T follicular helper cell (primary cell): Measurements from ENCODE around the gene ZSWIM6.
"Not testable (repeated sequence)": the region's sequence is repeated elsewhere in the genome, so short reads cannot be mapped to it uniquely, and the experiment has no call there.

Experiments
- DNase-seq: peaks from one replicate; pipeline ENCODE4 v3.0.0-alpha.2; 2020; ENCODE audit warnings: low read depth

Gene ZSWIM6

DNA sequence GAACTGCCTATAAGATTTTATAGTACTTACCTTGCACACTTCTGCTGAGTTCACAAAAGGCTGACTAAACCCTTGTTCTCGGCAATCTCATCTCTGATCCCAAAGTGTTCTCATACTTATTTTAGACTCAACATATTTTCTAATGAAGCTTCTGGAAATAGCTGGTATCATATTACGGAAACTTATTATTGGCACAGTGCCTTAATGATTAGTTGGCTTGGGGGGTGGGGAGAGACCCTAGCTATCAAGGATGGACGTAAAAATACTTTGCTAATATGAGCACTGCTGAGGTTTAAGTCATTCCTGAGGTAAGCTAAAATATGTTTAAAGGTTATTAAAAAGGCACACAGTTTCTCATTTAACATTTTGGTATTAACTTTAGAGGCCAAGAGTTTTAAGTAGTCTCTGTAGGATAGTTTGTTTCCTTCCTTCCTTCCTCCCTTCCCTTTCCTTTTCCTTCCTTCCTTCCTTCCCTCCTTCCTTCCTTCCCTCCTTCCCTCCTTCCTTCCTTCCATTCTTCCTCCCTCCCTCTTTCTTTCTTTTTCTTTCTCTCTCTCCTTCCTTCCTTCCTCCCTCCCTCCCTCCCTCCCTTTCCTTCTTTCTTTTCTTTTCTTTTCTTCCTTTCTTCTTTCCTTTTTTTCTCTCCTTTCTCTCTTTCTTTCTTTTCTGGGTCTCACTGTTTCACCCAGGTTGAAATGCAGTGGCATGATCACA lies 31.5 kb downstream of the ZSWIM6 start:
- no peak for DNase-seq

DNA sequence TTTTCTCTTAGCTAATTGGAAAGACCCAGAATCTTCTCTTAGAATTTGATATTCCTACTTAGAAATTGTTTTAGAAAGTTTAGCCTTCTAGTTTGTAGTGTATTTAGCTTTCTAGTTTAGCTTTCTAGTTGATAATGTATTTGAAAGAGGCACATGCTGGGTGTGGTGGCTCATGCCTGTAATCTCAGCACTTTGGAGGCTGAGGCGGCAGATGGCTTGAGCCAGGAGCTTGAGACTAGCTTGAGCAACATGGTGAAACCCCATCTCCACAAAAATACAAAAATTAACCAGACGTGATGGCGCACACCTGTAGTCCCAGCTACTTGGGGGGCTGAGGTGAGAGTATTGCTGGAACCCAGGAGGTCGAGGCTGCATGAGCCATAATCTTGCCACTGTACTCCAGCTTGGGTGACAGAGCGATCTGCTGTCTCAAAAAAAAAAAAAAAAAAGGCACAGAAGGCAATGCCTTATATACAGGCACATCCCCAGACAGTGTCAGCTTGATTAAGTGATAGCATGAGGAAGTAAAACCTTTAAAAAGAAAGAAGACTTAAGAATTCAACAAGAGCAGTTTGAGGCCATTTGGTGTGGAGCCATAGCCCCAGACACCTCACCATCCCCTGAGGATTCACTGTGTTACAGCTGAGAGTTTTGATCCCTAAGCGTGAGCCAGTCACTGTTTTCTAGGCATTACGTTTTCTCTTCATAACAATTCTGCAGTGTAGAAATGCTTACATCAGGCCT lies 34.6 kb downstream of the ZSWIM6 start:
- no peak for DNase-seq

DNA sequence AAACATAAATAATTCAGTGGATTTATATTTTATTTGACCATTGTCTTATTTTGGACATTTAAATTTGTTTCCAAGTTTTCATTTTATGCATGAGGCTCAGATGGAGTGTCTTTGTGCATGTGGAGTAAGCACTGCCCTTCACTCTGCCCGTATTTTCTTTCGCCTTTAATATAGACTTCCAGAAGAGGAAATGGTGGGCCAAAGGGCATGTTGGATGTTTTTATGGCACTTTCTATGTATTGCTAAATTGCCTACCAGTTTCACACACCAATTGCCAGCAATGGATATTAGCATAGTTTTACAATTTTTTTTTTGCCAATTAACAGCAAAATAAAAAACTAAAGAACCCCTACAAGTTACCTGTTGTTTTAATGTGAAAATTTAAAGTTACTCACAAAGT lies 38.4 kb downstream of the ZSWIM6 start:
- no peak for DNase-seq

DNA sequence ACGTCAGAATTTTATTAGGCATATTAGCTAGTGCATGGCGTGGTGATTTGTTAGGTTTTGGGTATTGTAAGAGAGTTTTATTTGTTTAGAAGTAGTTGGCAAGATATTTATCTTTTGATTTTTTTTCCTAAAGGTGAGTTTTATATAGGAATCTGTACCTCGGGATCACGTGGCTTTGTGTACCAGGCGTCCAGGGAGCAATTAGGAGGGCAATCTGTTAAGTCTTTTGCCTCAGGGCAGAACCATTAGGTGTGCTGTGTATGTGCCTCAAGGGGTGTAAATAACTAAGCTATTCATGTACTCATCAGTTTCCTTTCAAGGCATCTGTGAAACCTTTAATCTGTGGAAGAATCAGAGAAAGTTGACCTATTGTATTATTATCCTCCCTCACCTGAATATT lies 39.4 kb downstream of the ZSWIM6 start:
- DNase-seq: no peak

DNA sequence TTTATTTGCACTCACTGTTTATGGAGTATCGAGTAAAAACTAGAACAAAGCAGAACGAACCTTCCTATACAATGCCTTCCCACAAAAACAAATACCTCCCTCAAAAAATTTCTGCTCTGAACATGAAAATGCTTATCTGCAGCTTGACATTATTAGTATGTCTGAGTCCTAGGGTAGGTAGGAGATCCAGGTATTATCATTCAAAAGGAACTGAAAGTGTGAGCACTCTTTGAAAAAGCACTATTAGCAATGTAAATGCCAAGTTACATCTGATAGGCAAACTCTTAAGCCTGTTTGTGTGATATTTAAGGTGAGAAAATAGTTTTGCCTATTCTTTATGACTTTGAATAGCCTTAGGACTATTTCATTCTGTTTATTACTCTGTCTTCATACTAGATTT lies 47.6 kb downstream of the ZSWIM6 start:
- no peak for DNase-seq

DNA sequence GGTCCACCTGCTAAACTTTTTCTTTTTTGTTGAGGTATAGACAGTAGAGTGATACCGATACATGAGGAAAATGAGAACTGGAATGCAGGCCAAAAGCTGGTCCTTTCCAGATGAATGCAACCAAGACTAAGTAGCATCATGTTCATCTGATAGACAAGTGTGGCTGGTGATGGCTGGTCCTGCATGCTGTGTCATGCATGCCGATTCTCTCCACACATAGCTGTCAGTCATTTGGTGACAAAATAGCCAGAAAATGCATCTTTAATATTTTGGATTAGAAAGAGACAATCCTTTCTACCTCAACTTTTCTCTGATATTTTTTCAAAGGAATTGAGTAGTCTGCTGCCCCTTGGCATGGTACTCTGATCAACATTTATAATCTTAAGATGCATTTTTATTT lies 49.9 kb downstream of the ZSWIM6 start:
- DNase-seq: no peak

DNA sequence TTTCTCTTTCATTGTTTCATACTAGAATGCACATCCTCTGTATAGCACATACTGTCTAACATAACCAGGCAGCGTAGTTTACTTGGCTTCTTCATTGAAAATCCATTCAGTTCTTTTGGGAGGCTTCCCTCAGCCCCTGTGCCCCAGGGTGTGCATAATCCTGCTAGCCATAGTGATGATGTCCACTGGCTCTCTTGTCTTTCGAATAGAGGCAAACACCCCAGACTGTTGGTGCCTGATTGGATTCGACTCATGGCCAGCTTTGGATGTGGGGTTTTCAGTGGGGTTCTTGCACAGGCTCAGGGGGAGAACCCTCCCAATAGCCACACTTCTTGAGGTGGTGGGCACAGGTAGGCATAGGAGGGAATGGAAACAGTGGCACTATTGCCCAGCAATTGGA lies 53.6 kb downstream of the ZSWIM6 start:
- no peak for DNase-seq

DNA sequence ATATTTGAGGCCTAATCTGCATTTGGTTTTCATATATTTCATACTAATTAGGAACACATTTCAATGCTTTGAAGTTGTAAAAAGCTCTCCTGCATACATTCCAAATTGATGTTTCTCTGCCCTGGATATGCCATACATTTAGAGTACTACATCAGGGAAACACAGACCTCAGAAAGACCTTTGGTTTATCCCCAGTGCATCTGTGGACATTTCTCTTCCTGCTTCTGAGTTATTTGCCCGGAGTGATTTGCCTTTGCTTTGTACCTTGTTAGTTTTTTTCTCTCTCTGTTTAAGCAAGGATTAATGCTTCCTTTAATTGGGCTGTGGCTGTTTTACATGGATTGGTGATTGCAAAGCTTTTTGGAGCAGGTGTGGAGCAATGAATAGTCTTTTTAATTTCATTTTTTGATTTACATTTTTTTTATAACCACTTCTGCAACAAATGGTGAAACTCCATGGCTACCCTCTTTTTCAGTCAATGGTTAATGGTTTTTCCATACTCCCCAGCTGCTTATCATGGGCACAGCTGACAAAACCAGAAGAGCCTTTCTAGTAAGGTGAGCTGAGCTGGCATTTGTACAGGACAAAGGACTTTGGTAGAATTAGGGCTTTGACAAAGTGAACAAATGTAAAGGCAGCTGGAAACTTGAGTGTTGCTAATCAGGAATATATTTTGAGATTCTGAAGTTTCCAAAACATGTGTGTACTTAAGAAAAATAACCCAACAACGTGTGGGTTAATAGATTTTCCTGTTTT lies 54.2 kb downstream of the ZSWIM6 start:
- DNase-seq: no peak

DNA sequence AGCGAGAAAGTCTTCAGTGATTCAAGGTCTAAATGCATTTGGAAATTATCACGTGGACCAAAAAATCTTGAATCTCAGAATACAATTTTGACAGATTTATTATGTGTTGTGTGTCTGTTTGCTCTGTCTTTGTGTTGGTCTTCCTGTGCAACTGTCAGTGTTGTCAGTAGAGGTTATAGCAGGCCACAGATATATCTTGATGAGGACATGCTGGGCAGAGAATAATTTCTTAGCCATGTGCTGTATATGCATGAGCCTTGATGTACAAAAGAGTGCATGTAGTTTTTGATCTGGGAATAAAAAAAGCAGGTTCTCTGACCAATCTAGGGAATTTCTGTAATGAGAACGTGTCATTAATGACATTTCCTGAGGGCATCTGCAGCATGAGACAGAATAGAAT lies 57.6 kb downstream of the ZSWIM6 start:
- no peak for DNase-seq

DNA sequence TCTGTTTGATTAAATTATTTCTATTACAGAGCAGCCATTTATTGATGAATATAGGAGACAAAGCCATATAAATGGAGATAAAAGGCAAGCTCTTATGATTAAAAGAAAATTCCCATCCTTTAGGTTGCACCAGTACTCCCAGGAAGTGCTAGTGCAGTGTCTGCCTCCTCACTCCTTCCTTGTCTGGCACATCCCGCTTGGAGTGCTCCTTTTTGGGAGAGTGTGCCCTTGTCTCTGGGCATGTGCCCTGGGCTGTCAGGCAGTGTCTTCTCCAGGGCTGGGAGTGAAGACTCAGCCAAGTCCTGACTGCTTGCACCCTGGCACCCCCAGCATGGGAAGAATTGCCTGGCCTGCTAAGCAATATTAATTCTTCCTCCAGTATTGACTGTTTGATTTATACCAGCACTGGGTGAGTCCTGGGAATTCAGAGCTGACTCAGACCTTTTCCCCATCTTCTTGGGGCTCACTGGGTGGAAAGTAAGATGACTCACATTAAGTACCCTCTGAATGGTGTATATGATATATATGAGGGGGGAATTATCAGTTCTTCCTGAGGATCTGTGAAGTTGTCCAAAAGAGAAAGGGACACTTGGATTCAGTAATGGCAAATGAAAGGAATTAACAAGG lies 62.1 kb downstream of the ZSWIM6 start:
- no peak for DNase-seq

DNA sequence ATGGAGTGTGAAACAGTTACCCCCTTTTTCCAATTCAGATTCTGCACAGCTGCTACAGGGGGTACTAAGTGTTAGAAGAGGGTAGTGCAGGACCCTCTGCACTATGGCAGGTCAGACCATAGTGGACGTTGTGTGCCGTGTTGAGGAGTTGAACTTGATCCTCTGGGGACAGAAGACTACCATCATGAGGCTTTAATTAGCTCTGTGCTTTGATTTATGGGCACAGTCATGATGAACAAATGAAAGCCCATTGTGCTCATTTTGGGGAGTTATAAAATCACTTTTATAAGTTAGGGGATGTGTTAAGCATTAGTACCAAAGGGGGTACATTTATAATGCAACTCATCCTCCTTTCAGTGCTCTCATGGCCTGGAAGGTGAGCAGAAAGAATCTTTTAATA lies 62.7 kb downstream of the ZSWIM6 start:
- DNase-seq: no peak

DNA sequence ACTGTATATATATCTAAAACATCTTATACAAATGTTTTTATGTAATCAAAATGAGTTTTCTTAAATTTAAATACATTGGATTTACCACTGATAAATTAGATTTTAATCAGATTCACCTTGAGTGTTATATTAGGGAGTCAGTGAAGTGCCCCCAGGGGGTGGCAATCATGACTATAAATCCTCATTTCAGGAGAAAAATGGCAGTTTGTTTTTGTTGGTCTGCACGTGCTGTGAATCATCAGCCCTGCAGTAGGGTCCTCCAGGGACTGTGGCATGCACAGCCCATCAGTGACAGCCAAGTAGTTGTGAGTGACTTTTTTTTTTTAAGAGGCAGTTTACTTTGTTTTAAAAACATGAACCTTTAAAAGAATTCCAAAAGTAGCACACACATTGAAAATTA lies 65.2 kb downstream of the ZSWIM6 start:
- DNase-seq: no peak

DNA sequence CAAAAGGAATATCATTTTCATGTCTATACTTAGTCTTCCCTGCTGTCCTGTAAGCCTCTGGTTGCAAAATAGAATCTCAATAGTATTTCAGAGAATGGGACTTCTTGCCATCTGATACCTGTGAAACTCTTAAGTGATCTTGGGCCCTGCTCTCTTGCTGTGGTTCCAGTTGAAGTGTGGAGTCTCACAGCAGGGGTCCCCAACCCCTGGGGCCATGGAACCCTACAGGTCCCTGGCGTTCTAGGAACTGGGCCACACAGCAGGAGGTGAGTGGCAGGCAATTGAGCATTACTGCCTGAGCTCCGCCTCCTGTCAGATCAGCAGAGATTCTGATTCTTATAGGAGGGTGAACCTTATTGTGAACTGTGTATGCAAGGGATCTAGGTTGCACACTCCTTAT lies 65.9 kb downstream of the ZSWIM6 start:
- DNase-seq: no peak

DNA sequence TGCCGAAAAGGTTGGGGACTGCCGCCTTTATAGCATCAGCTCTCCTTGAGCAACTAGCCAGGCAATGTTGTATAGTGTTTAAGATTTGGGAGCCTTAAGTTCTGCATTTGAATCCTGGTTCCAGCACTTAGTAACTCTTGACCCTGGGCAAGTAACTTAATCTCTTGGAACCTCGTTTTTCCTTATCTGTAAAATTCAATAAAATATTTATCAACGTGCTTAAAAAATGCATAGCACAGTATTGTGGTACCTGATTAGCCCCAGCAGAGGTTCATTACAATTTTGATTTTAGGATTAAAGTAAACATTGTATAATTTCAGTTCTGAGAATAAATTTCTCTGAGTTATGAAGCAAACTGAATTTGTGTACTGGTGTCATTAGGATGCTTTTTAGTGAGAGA lies 66.4 kb downstream of the ZSWIM6 start:
- DNase-seq: no peak

DNA sequence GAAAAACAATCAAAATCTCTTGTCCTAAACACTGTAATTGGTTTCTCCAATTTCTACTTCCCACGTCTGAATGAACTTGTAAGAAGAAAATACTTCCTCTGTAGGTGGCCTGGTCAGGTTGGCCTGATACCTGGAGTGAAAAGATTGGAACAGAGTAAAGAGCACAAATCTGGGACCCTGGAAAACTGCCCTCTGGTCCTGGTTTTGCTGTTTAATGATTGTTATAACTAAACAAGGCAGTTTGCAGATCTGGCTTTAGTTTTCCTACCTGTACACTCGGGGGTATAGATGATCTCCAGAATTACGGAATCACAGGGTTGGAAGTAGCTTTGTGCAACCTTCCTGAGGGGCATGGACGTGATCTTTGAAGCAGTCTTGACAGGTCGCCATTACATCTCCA lies 67.6 kb downstream of the ZSWIM6 start:
- no peak for DNase-seq

DNA sequence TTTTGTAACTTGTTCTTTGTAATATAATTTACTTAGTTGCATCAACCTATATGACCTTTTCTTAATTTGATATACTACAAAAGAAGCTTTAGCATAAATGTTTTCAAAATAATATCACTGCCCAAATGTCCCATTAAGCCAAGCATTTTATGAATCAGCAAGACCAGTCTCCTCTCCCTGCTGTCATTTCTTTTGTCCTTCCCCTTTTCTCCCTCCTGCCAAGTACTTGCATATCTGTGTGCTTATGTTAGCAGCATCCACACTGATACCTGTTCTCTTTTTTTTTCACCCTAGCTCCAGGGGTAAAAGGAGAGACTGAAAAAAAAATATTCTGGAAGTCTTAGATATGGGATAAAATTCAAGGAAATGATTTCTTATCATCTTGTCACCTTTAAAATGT lies 69.7 kb downstream of the ZSWIM6 start:
- no peak for DNase-seq

DNA sequence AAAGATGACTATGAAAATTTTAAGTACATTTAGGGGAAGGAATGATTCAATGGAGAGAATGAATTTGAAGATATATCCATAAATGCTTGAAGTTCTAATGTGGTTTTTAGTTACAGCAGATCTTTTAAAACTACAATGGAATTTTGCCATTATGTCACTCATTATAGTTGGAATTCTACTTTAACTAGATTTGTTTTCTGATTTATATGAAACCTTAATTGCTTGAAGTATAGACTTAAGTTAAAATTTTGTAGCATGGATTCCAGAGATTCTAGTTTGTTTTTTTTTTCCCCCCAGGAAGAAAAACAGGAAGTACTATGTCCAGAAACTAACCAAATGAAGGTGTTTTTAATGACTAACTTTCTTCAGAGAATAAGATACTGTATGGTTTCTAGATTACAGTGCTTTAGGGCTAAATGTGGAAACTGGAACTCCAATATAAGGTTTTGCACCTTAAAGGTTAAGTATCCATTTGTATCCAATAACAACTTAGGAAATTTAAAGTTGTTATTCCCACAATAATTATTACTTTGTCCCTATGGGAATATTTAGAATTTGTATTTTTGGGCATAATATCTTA lies 70.3 kb downstream of the ZSWIM6 start:
- no peak for DNase-seq

DNA sequence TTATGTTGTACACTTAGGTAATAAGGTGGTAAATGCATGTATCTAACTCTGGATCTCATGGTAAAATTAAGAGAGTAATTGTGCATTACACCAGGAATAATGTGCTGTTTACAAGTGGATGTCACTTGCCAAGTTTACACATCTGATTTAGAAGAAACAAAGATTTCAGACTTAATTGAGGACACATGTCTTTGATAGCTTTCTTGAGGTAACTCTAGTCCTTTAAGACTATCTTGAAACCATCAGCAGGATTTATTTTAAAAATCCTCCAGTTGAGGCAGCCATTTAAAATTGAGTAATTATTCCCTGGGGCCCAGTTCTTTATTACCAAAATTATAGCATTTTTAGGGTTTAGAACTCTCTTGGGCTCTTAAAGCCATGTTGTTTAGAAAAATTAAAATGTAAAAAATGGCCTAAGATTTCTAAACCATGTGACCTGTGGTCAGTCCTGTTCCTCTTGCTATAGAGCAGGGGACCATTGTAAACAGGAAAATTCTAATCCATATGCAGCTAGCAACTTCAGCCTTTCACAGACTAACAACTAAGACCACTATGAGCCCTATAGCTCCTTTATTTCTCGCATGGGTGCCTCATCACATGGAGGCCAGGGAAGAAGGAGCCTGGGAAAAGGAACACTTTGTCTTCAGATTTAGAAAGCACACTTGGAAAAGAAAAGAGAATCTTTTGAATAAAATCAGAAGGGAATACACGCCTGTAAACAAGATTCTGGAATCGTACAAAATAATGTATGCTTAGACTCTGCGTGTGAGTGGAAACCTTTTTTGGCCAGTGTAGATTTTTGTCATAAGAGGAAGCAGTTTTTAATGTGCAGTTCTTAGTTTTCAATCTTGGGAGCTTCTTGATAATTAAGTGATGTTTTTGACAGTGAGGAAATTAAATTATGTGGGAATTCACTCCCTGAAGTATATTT lies 71.2 kb downstream of the ZSWIM6 start:
- no peak for DNase-seq

DNA sequence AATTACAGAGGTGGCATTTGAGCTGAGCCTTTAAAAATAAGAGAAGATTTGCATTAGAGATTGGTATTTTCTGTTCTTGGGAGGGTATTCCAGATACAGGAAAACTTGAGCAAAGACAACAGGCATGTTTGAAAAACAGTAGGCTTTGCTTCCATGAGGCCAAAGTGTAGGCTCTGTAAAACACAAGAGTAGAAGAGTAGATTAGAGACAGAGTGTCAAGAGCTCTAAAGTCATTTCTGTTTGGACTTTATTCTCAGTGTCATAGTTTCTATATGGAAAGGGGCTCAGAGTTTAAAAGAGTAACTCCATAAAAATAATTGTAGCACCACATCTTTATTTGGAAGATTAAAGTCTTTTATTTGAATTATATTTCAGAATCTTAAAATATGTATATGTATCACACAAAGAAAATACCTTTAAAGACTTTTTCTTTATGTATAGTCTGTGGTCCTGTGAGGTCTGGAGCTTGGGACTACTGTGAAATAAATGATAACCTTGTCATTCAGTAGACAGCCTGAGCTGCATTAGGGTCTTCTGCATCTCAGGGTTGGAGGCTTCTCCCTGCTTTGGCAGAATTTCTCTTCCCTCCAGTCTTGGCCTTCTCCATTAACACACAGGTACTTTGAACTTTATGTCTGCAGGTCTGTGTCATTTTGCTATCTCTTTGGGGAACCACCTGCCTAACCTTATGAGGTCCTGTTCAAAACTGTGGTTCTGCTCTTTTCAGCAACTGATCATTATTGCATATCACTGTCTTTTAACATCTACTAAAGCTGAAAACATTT lies 73.6 kb downstream of the ZSWIM6 start:
- DNase-seq: no peak

DNA sequence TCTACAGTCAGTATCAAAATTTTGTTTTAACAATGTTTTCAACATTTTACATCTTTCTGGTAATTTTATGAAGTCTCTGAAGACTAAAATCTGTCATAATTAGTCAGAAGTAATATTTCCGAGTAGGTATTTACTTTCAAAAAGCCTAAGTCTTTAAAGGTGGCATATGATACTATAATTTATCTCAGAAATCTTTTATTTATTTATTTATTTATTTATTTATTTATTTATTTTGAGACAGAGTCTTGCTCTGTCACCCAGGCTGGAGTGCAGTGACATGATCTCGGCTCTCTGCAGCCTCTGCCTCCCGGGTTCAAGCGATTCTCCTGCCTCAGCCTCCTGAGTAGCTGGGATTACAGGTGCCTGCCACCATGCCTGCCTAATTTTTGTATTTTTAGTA lies 74.4 kb downstream of the ZSWIM6 start:
- DNase-seq: not testable (repeated sequence)
